HEK293 (cell line): ENCODE results near the gene MTFR1L.

Experiments
- CTCF ChIA-PET: fragments of 350-600 bp; formaldehyde crosslinking; extraction: SDS; loops from one replicate; lab custom pipeline; 2021; ENCODE audit warnings: antibody characterized with exemption; lab: Yijun Ruan, JAX
- POLR2A ChIA-PET: fragments of 300-600 bp; formaldehyde crosslinking; extraction: SDS; loops from one replicate; lab custom pipeline; 2020; ENCODE audit warnings: antibody characterized with exemption, inconsistent platforms; lab: Yijun Ruan, JAX
- H3K27ac ChIP-seq: fragments of 200-500 bp; sonication (Bioruptor generic); 2 replicates; pipeline ENCODE4 v1.5.1; 2014; ENCODE audit warnings: low read depth, low read length, control low read depth, inconsistent platforms; ENCODE audit errors: extremely low read depth
- H3K36me3 ChIP-seq, 2 experiments: fragments of 200-500 bp in 1 of 2; sonication (Bioruptor generic) in 1 of 2; 1 replicate in 1 of 2; 2 replicates in 1 of 2; pipeline ENCODE4 v1.5.1; 2014 to 2017; ENCODE audit warnings: inconsistent platforms in 2 of 2, low read length in 2 of 2; ENCODE audit not compliant: control insufficient read depth in 2 of 2, insufficient read depth in 1 of 2
- H3K4me1 ChIP-seq: fragments of 200-500 bp; sonication (Bioruptor generic); 2 replicates; pipeline ENCODE4 v1.5.1; 2014; ENCODE audit warnings: mild to moderate bottlenecking, low read length, inconsistent platforms; ENCODE audit not compliant: control insufficient read depth, insufficient read depth
- H3K4me3 ChIP-seq: 2 replicates; pipeline ENCODE4 v1.5.1; 2011; ENCODE audit warnings: low read depth, mild to moderate bottlenecking, control low read depth, low read length, moderate library complexity
- H3K9me3 ChIP-seq: fragments of 200-500 bp; sonication (Bioruptor generic); 2 replicates; pipeline ENCODE4 v1.5.1; 2014; ENCODE audit warnings: low read depth, low read length, inconsistent platforms; ENCODE audit not compliant: control insufficient read depth, insufficient read depth
- FEZF1 ChIP-seq: fragments of 450-650 bp; formaldehyde crosslinking; IDR thresholded peaks from 2 replicates; pipeline ENCODE4 v1.5.1; 2016; ENCODE audit warnings: missing biosample characterization, missing genetic modification characterization
- GLI2 ChIP-seq: fragments of 450-650 bp; formaldehyde crosslinking; IDR thresholded peaks from 2 replicates; pipeline ENCODE4; 2017; ENCODE audit warnings: missing biosample characterization, missing genetic modification characterization, low read depth, borderline replicate concordance
- GLIS1 ChIP-seq: fragments of 450-650 bp; formaldehyde crosslinking; IDR thresholded peaks from 2 replicates; pipeline ENCODE4 v1.5.1; 2016; ENCODE audit warnings: missing biosample characterization, missing genetic modification characterization
- KLF10 ChIP-seq: fragments of 450-650 bp; IDR thresholded peaks from 2 replicates; pipeline ENCODE4 v1.5.1; 2018; ENCODE audit warnings: missing biosample characterization, mild to moderate bottlenecking, missing genetic modification characterization
- MEIS1 ChIP-seq: sonication (generic); formaldehyde crosslinking; IDR thresholded peaks from 2 replicates; pipeline ENCODE4 v1.8.1; 2022; ENCODE audit warnings: missing genetic modification reagents, mild to moderate bottlenecking, borderline replicate concordance
- MYNN ChIP-seq: fragments of 450-650 bp; formaldehyde crosslinking; IDR thresholded peaks from 2 replicates; pipeline ENCODE4 v1.5.1; 2016; ENCODE audit warnings: missing biosample characterization, missing genetic modification characterization, borderline replicate concordance
- SALL2 ChIP-seq: fragments of 450-650 bp; formaldehyde crosslinking; IDR thresholded peaks from 2 replicates; pipeline ENCODE4 v1.5.0; 2017; ENCODE audit warnings: missing biosample characterization, mild to moderate bottlenecking, missing genetic modification characterization, borderline replicate concordance
- SCRT2 ChIP-seq: fragments of 450-650 bp; formaldehyde crosslinking; IDR thresholded peaks from 2 replicates; pipeline ENCODE4 v1.5.1; 2016; ENCODE audit warnings: missing biosample characterization, missing genetic modification characterization
- SP3 ChIP-seq: fragments of 450-650 bp; formaldehyde crosslinking; IDR thresholded peaks from 2 replicates; pipeline ENCODE4 v1.5.1; 2016; ENCODE audit warnings: missing biosample characterization, missing genetic modification characterization
- ZBTB1 ChIP-seq: fragments of 450-650 bp; formaldehyde crosslinking; IDR thresholded peaks from 2 replicates; pipeline ENCODE4 v1.5.1; 2016; ENCODE audit warnings: missing biosample characterization, missing genetic modification characterization
- ZFP41 ChIP-seq: fragments of 450-650 bp; formaldehyde crosslinking; IDR thresholded peaks from 2 replicates; pipeline ENCODE4 v1.5.1; 2016; ENCODE audit warnings: missing biosample characterization, missing genetic modification characterization, borderline replicate concordance
- ZNF112 ChIP-seq: fragments of 450-650 bp; formaldehyde crosslinking; IDR thresholded peaks from 2 replicates; pipeline ENCODE4 v1.5.0; 2017; ENCODE audit warnings: missing biosample characterization, missing genetic modification characterization
- ZNF157 ChIP-seq: fragments of 450-650 bp; formaldehyde crosslinking; IDR thresholded peaks from 2 replicates; pipeline ENCODE4 v1.5.1; 2016; ENCODE audit warnings: missing biosample characterization, missing genetic modification characterization
- ZNF169 ChIP-seq: fragments of 450-650 bp; formaldehyde crosslinking; IDR thresholded peaks from 2 replicates; pipeline ENCODE4 v1.5.1; 2016; ENCODE audit warnings: missing biosample characterization, missing genetic modification characterization
- ZNF292 ChIP-seq: fragments of 450-650 bp; formaldehyde crosslinking; IDR thresholded peaks from 2 replicates; pipeline ENCODE4 v1.5.1; 2016; ENCODE audit warnings: low read depth, missing biosample characterization, missing genetic modification characterization, borderline replicate concordance
- ZNF366 ChIP-seq: fragments of 450-650 bp; formaldehyde crosslinking; conservative IDR thresholded peaks from 2 replicates; pipeline ENCODE4 v1.5.1; 2016; ENCODE audit warnings: missing biosample characterization, missing genetic modification characterization
- ZNF558 ChIP-seq: fragments of 450-650 bp; formaldehyde crosslinking; IDR thresholded peaks from 2 replicates; pipeline ENCODE4 v1.5.1; 2016; ENCODE audit warnings: missing biosample characterization, missing genetic modification characterization
- ZNF768 ChIP-seq: fragments of 450-650 bp; formaldehyde crosslinking; IDR thresholded peaks from 2 replicates; pipeline ENCODE4 v1.5.1; 2018; ENCODE audit warnings: missing biosample characterization, mild to moderate bottlenecking, missing genetic modification characterization
- ZNF776 ChIP-seq: fragments of 450-650 bp; formaldehyde crosslinking; IDR thresholded peaks from 2 replicates; pipeline ENCODE4 v1.5.0; 2017; ENCODE audit warnings: missing biosample characterization, missing genetic modification characterization, borderline replicate concordance
- TF ChIP-seq, protein P1 (sequence below): fragments of 450-650 bp; formaldehyde crosslinking; IDR thresholded peaks from 2 replicates; pipeline ENCODE4 v1.5.1; 2016; ENCODE audit warnings: missing biosample characterization, missing genetic modification characterization
- TF ChIP-seq, protein P2 (sequence below): fragments of 450-650 bp; IDR thresholded peaks from 2 replicates; pipeline ENCODE4 v1.5.1; 2018; ENCODE audit warnings: missing biosample characterization, mild to moderate bottlenecking, missing genetic modification characterization
- TF ChIP-seq, protein P3 (sequence below): fragments of 450-650 bp; formaldehyde crosslinking; conservative IDR thresholded peaks from 2 replicates; pipeline ENCODE4 v1.5.1; 2016; ENCODE audit warnings: low read depth, missing biosample characterization, missing genetic modification characterization
- TF ChIP-seq, protein P4 (sequence below): fragments of 450-650 bp; formaldehyde crosslinking; IDR thresholded peaks from 2 replicates; pipeline ENCODE4 v1.5.1; 2016; ENCODE audit warnings: missing biosample characterization, missing genetic modification characterization
- TF ChIP-seq, protein P5 (sequence below): fragments of 450-650 bp; formaldehyde crosslinking; IDR thresholded peaks from 2 replicates; pipeline ENCODE4; 2016; ENCODE audit warnings: missing biosample characterization, missing genetic modification characterization
- TF ChIP-seq, protein P6 (sequence below): fragments of 450-650 bp; formaldehyde crosslinking; IDR thresholded peaks from 2 replicates; pipeline ENCODE4 v1.5.1; 2016; ENCODE audit warnings: missing biosample characterization, missing genetic modification characterization

The MTFR1L gene

DNA sequence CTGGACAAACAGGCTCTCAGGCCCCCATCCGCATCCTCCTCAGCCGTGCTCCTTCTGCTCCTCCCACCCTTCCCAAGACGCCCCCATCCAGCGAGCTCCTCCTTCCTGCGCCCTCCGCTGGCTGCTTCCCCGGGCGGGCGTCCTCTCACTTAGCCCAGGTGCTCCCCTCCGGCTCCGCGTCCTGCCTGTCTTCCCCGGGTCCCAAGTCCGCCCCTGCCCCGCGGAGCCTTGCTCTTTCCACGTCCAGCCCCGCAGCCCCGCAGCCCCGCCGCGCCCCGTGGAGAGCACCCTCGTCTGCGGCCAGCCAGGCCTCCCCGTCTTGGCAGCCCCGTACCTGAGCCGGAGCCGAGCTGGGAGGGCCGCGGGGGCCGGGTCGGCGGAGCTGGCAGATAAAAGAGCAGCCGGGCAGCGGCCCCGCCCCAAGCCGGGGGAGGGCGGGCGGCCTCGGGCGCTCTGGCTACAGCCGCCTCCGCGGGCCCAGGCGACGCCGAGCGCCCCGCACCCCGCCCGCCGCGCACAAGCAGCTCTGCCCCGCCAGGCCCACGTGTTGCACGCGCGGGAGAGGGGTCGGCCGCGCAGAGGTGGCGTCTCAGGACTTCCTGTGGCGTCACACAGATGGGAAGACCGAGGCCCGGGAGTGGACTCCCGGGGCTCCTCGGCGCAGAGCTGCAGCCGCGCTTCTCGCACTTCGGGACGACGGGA lies 55.6 kb downstream of the MTFR1L start, which contains the start of gene PAQR7:
TSS of gene PAQR7 (minus strand) at position 555 of the 702 bp plus-strand sequence. CDS start 11,869 bp downstream, outside the sequence.
- POLR2A ChIA-PET = interaction anchor here (0.6 to 1.8 kb wide), 12 partner anchors 11 to 122 kb away, joined by 3 to 10 read pairs (median 4); partner anchors contain the start of genes MTFR1L, PAFAH2 and STMN1
- peak within 1 kb of the TSS; percentile 44 for H3K4me3 ChIP-seq
- no peaks in the 10 kb centered on the region for H3K9me3 ChIP-seq
- CTCF ChIA-PET = interaction anchor here (0.6 to 1.1 kb wide), 3 partner anchors 25 to 1025 kb away, joined by 3 to 4 read pairs (median 3); no protein-coding TSS in a partner anchor
- H3K4me1 ChIP-seq = no peaks in the 10 kb centered on the region
- H3K27ac ChIP-seq = peak within 1 kb of the TSS; percentile 42; the same call in 1 of the 2 replicates
- H3K36me3 ChIP-seq = peaks cover 0 to 3% of the 10 kb centered on the region in 2 experiments; a peak in 1 of 3 replicates
- TF ChIP-seq ZNF558 (tag by site-specific recombination) (no peak), MEIS1 (CRISPR knock-in tag) (no peak), SP3 (tag by site-specific recombination) (peak; percentile 70), ZNF366 (tag by site-specific recombination) (0 out of 2 replicates have a peak, but pooled peaks have one; percentile 52), ZNF776 (tag by site-specific recombination) (no peak), ZFP41 (tag by site-specific recombination) (no peak), ZNF169 (tag by site-specific recombination) (no peak), MYNN (tag by site-specific recombination) (no peak), SCRT2 (tag by site-specific recombination) (peak; percentile 91), ZNF112 (tag by site-specific recombination) (no peak), ZNF292 (no peak), GLIS1 (0 out of 2 replicates have a peak, but pooled peaks have one; percentile 20), ZBTB1 (tag by site-specific recombination) (no peak), ZNF768 (no peak), SALL2 (tag by site-specific recombination) (no peak), FEZF1 (tag by site-specific recombination) (peak; percentile 82), ZNF157 (no peak), KLF10 (tag by site-specific recombination) (0 out of 2 replicates have a peak, but pooled peaks have one; percentile 23), GLI2 (tag by site-specific recombination) (no peak)
- TF ChIP-seq, protein P1, sequence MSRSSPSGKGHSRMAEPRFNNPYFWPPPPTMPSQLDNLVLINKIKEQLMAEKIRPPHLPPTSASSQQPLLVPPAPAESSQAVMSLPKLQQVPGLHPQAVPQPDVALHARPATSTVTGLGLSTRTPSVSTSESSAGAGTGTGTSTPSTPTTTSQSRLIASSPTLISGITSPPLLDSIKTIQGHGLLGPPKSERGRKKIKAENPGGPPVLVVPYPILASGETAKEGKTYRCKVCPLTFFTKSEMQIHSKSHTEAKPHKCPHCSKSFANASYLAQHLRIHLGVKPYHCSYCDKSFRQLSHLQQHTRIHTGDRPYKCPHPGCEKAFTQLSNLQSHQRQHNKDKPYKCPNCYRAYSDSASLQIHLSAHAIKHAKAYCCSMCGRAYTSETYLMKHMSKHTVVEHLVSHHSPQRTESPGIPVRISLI = no peak
- TF ChIP-seq, protein P2, sequence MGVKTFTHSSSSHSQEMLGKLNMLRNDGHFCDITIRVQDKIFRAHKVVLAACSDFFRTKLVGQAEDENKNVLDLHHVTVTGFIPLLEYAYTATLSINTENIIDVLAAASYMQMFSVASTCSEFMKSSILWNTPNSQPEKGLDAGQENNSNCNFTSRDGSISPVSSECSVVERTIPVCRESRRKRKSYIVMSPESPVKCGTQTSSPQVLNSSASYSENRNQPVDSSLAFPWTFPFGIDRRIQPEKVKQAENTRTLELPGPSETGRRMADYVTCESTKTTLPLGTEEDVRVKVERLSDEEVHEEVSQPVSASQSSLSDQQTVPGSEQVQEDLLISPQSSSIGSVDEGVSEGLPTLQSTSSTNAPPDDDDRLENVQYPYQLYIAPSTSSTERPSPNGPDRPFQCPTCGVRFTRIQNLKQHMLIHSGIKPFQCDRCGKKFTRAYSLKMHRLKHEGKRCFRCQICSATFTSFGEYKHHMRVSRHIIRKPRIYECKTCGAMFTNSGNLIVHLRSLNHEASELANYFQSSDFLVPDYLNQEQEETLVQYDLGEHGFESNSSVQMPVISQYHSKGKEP (tag by site-specific recombination) = no peak
- TF ChIP-seq, protein P3, sequence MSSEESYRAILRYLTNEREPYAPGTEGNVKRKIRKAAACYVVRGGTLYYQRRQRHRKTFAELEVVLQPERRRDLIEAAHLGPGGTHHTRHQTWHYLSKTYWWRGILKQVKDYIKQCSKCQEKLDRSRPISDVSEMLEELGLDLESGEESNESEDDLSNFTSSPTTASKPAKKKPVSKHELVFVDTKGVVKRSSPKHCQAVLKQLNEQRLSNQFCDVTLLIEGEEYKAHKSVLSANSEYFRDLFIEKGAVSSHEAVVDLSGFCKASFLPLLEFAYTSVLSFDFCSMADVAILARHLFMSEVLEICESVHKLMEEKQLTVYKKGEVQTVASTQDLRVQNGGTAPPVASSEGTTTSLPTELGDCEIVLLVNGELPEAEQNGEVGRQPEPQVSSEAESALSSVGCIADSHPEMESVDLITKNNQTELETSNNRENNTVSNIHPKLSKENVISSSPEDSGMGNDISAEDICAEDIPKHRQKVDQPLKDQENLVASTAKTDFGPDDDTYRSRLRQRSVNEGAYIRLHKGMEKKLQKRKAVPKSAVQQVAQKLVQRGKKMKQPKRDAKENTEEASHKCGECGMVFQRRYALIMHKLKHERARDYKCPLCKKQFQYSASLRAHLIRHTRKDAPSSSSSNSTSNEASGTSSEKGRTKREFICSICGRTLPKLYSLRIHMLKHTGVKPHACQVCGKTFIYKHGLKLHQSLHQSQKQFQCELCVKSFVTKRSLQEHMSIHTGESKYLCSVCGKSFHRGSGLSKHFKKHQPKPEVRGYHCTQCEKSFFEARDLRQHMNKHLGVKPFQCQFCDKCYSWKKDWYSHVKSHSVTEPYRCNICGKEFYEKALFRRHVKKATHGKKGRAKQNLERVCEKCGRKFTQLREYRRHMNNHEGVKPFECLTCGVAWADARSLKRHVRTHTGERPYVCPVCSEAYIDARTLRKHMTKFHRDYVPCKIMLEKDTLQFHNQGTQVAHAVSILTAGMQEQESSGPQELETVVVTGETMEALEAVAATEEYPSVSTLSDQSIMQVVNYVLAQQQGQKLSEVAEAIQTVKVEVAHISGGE = no peak; the same call in 1 of the 2 replicates
- TF ChIP-seq, protein P4, sequence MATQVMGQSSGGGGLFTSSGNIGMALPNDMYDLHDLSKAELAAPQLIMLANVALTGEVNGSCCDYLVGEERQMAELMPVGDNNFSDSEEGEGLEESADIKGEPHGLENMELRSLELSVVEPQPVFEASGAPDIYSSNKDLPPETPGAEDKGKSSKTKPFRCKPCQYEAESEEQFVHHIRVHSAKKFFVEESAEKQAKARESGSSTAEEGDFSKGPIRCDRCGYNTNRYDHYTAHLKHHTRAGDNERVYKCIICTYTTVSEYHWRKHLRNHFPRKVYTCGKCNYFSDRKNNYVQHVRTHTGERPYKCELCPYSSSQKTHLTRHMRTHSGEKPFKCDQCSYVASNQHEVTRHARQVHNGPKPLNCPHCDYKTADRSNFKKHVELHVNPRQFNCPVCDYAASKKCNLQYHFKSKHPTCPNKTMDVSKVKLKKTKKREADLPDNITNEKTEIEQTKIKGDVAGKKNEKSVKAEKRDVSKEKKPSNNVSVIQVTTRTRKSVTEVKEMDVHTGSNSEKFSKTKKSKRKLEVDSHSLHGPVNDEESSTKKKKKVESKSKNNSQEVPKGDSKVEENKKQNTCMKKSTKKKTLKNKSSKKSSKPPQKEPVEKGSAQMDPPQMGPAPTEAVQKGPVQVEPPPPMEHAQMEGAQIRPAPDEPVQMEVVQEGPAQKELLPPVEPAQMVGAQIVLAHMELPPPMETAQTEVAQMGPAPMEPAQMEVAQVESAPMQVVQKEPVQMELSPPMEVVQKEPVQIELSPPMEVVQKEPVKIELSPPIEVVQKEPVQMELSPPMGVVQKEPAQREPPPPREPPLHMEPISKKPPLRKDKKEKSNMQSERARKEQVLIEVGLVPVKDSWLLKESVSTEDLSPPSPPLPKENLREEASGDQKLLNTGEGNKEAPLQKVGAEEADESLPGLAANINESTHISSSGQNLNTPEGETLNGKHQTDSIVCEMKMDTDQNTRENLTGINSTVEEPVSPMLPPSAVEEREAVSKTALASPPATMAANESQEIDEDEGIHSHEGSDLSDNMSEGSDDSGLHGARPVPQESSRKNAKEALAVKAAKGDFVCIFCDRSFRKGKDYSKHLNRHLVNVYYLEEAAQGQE = no peak
- TF ChIP-seq, protein P5, sequence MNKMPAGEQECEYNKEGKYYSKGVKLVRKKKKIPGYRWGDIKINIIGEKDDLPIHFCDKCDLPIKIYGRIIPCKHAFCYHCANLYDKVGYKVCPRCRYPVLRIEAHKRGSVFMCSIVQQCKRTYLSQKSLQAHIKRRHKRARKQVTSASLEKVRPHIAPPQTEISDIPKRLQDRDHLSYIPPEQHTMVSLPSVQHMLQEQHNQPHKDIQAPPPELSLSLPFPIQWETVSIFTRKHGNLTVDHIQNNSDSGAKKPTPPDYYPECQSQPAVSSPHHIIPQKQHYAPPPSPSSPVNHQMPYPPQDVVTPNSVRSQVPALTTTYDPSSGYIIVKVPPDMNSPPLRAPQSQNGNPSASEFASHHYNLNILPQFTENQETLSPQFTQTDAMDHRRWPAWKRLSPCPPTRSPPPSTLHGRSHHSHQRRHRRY = 0 out of 2 replicates have a peak, but pooled peaks have one; percentile 43
- TF ChIP-seq, protein P6, sequence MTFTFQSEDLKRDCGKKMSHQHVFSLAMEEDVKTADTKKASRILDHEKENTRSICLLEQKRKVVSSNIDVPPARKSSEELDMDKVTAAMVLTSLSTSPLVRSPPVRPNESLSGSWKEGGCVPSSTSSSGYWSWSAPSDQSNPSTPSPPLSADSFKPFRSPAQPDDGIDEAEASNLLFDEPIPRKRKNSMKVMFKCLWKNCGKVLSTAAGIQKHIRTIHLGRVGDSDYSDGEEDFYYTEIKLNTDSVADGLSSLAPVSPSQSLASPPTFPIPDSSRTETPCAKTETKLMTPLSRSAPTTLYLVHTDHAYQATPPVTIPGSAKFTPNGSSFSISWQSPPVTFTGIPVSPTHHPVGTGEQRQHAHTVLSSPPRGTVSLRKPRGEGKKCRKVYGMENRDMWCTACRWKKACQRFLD (tag by site-specific recombination) = no peak
